Right lobe of liver (tissue), 6 donors: Measurements from ENCODE around the gene SRRM3. TPM values are rescaled to one million over a fixed set of nuclear protein-coding genes. Genes with fewer than 3 reads are reported as not detected.

ENCODE experiments used
- ATAC-seq, 4 donors: fragments of 200-7000 bp; cut with Tn5 transposase; one replicate each; pipeline ENCODE4 v1.9.1; 2020; ENCODE audit warnings: mild to moderate bottlenecking in 4 of 4, moderate library complexity in 4 of 4
- DNase-seq, 3 donors: peaks; one replicate each; pipeline ENCODE4 v3.0.0-alpha.2; 2020
- H3K27ac ChIP-seq, 3 donors: fragments of 200-600 bp; one replicate each; pipeline ENCODE4 v1.8.0; 2022
- H3K27me3 ChIP-seq, 2 donors: fragments of 200-600 bp; one replicate each; pipeline ENCODE4 v1.8.0; 2022
- H3K36me3 ChIP-seq, 4 donors: fragments of 200-600 bp; sonication (generic) in 1 of 4; one replicate each; pipeline versions ENCODE4 v1.5.1 to v1.8.0; 2017 to 2022; ENCODE audit warnings: control low read depth in 1 of 4
- H3K4me1 ChIP-seq, 4 donors: fragments of 200-600 bp; sonication (generic) in 1 of 4; one replicate each; pipeline versions ENCODE4 v1.5.1 to v1.8.0; 2017 to 2022; ENCODE audit warnings: control low read depth in 1 of 4
- H3K4me3 ChIP-seq, 3 donors: fragments of 200-600 bp; one replicate each; pipeline ENCODE4 v1.8.0; 2022
- H3K9me3 ChIP-seq, 4 donors: fragments of 200-600 bp; sonication (generic) in 1 of 4; one replicate each; pipeline versions ENCODE4 v1.5.1 to v1.8.0; 2017 to 2022; ENCODE audit warnings: control low read depth in 1 of 4
- POLR2A ChIP-seq: fragments of 450-650 bp; IDR thresholded peaks from one replicate; pipeline ENCODE4 v1.6.1; 2017; ENCODE audit warnings: antibody characterized with exemption, mild to moderate bottlenecking
- WGBS: methylation state at CpG from one replicate; pipeline ENCODE4 v1.1.6; 2018; ENCODE audit warnings: low coverage, low lambda C conversion rate; ENCODE audit not compliant: insufficient coverage; ENCODE audit errors: missing lambda C conversion rate; 5-methylcytosine and 5-hydroxymethylcytosine counted together
- intact Hi-C, 2 donors: fragments of 100-400 bp; cut with DNase I; formaldehyde crosslinking; loops; one replicate each; pipeline versions ENCODE4 v1.11.2 to v1.14.1; 2022
- total RNA-seq, 6 experiments: library from RNA; depleted of rRNA in 2 of 6; stranded (reverse); fragments of >200 nt in 2 of 6; fragmentation: NEBNext Ultra II Directional in 3 of 6; extraction: Animal tissue kit (Norgen Biotek cat#: 25700) in 3 of 6; gene quantifications; one replicate each; pipeline versions ENCODE4 v1.1.0 to v1.2.4, GENCODE V29; 2016 to 2023
- TF ChIP-seq, protein P1 (sequence below), 4 donors: fragments of 200-600 bp in 3 of 4; fragments of 450-650 bp in 1 of 4; IDR thresholded peaks; one replicate each; pipeline versions ENCODE4 v1.5.1 to v1.8.0; 2016 to 2022; ENCODE audit warnings: antibody characterized with exemption in 4 of 4, mild to moderate bottlenecking in 2 of 4
- donor health status: DM: no; HTN: yes; CAD: no.
- donor health status: DM: no; HTN: no; CAD: no.
- donor health status: DM: no; HTN: no; CAD: no.
- donor health status: DM: no; HTN: yes; CAD: no.
- donor health status: DM: no; HTN: yes; CAD: no.

The SRRM3 gene
- total RNA-seq, 6 experiments from 2014 or later = 0.14 to 0.37 (median 0.19) TPM; not detected in 2

DNA sequence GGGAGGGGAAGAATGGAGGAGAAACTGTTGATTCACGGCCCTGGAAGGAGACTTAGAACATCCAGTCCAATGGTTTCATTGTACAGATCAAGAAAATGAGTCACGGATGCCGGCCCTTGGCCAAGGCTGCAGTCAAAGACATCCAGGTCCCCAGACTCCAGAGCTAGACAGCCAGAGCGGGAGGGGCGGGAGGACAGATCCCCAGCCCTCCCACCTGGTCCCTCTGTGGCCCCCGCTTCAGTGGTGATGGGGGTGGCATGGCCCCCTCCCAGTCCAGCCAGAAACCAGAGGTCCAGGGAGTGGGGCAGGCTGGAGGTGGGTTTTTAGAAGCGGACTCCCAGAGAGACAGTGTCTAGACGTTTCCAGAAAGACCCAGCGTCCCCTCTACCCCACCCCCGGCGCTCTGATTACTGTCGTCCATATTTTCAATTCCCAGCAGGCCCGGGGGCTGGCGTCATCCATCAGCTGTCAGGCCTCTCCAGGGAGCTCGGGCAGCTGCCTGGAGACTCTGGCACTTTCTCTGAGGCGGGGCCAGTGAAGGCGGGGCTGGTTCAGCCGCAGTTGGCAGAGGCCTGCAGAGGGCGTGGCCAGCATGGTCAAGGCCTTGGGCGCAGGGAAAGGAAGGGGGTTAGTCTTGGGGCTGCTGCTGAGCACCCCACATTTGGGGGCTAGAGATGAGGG lies 92.8 kb downstream of the SRRM3 start:
- 15% methylated on average over 14 of the region's 20 CpGs for WGBS
- Histone ChIP-seq H3K36me3 (no peaks in the 10 kb centered on the region), H3K27ac (peak overlapping the region; percentile 91 to 95 (median 95)), H3K27me3 (no peaks in the 10 kb centered on the region), H3K4me1 (peaks cover 0 to 14% (median 6%) of the 10 kb centered on the region in 4 donors), H3K4me3 (peak overlapping the region in 1 of 3 donors; percentile 15), H3K9me3 (no peaks in the 10 kb centered on the region)
- ATAC-seq (peak; percentile 77 to 88 (median 83)), DNase-seq (peak; percentile 95 to 97 (median 95))
- TF ChIP-seq, protein P1, sequence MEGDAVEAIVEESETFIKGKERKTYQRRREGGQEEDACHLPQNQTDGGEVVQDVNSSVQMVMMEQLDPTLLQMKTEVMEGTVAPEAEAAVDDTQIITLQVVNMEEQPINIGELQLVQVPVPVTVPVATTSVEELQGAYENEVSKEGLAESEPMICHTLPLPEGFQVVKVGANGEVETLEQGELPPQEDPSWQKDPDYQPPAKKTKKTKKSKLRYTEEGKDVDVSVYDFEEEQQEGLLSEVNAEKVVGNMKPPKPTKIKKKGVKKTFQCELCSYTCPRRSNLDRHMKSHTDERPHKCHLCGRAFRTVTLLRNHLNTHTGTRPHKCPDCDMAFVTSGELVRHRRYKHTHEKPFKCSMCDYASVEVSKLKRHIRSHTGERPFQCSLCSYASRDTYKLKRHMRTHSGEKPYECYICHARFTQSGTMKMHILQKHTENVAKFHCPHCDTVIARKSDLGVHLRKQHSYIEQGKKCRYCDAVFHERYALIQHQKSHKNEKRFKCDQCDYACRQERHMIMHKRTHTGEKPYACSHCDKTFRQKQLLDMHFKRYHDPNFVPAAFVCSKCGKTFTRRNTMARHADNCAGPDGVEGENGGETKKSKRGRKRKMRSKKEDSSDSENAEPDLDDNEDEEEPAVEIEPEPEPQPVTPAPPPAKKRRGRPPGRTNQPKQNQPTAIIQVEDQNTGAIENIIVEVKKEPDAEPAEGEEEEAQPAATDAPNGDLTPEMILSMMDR (IDR thresholded peaks at IDR 0.05) = no peak
- TF ChIP-seq POLR2A = peak; percentile 29
- intact Hi-C loops = no loop called here

DNA sequence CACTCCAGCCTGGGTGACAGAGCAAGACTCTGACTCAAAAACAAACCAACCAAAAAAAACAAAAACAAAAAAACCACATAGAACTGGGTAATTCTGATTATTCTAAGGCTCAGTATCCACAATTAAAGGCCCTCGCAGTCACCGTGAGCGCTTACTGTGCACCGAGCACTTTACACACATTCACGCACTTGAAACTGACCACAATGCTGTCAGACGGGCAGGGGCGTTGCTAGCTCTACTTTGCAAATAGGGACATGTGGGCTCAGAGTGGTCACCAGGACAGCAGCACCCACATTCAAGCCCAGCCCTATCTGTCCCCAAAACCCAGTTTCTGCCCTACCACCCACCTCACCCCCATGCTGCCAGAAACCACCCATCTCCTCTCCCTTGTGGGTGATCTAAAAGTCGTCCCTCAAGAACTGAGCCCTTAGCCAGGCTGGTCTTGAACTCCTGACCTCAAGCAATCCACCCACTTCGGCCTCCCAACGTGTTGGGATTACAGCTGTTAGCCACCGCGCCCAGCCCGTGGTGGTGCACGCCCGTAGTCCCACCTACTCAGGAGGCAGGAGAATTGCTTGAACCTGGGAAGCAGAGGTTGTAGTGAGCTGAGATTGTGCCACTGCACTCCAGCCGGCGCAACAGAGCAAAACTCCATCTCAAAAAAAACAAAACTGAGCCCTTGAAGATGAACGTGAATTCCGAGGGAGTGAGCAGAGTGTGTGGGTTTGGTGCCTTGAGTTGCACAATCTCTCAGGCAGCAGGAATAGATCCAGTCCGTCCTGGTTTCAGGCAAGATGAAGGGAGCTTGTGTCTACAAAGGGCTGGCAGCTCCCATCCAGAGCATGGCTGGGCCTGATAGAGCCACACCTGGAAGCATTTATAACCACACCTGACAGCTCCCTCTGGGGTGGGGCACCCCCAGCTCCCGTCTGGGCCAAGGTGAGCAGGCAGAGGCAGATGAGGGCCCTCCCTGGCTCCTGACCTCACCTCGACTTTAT lies 95.3 kb downstream of the SRRM3 start:
- Histone ChIP-seq H3K9me3 (no peaks in the 10 kb centered on the region), H3K36me3 (no peaks in the 10 kb centered on the region), H3K27me3 (no peaks in the 10 kb centered on the region), H3K4me3 (no peak overlapping the region), H3K27ac (peak overlapping the region in 2 of 3 donors; percentile 47 to 58), H3K4me1 (peaks cover 0 to 14% (median 4%) of the 10 kb centered on the region in 4 donors)
- no peak for TF ChIP-seq POLR2A
- WGBS = 65% methylated on average over 14 of the region's 22 CpGs
- peak in 2 of 3 donors; percentile 71 to 74 for DNase-seq
- intact Hi-C loops = no loop called here
- peak; percentile 37 to 66 (median 55) for ATAC-seq

DNA sequence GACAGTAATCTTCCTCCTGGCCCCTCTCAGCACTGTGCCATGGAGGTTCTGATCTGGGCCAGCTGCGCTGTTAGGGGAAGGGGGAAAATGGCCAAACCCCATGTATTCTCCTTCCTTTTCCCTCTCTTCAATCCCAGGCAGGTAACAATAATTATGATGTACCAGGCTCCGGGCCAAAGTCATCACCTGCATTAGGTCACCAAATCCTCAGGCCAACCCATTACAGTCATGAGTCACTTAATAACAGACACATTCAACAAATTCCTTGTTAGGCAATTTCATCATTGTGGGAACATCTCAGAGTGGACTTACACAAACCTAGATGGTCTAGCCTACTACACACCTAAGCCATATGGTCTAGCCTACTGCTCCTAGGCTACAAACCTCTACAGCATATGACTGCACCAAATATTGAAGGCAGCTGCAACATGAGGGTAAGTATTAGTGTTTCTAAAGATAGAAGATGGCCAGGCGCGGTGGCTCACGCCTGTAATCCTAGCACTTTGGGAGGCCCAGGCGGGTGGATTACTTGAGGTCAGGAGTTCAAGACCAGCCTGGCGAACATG lies 98.6 kb downstream of the SRRM3 start:
- no peaks in the 10 kb centered on the region for H3K27me3 ChIP-seq
- no peaks in the 10 kb centered on the region for H3K9me3 ChIP-seq
- WGBS = 76% methylated on average over 4 of the region's 7 CpGs
- peaks cover 0 to 3% (median 0%) of the 10 kb centered on the region in 4 donors for H3K36me3 ChIP-seq
- no peak overlapping the region for H3K4me3 ChIP-seq
- TF ChIP-seq, protein P1 (IDR thresholded peaks at IDR 0.05) = no peak
- no peak for TF ChIP-seq POLR2A
- H3K4me1 ChIP-seq = peaks cover 0 to 16% (median 8%) of the 10 kb centered on the region in 4 donors
- ATAC-seq (peak in 1 of 4 donors; percentile 4), DNase-seq (no peak)
- peak overlapping the region in 1 of 3 donors; percentile 49 for H3K27ac ChIP-seq
- intact Hi-C loops = no loop called here

DNA sequence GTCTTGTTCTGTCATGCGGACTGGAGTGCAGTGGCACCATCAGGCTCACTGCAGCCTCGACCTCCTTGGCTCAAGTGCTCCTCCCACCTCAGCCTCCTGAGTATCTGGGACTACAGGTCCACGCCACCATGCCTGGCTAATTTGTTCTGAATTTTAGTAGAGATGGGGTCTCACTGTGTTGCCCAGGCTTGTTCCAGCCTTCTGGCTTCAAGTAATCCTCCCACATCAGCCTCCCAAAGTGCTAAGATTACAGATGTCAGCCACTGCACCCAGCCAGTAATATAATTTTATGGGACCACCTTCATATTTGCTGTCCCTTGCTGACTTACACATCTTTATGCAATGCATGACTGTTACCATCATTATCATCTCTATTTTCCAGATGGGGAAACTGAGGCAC lies 99.3 kb downstream of the SRRM3 start:
- no peak overlapping the region for H3K27ac ChIP-seq
- DNase-seq (no peak), ATAC-seq (no peak)
- 96% methylated on average over 3 of the region's 3 CpGs for WGBS
- peaks cover 0 to 21% (median 10%) of the 10 kb centered on the region in 4 donors for H3K4me1 ChIP-seq
- no peaks in the 10 kb centered on the region for H3K27me3 ChIP-seq
- H3K36me3 ChIP-seq = peaks cover 0 to 3% (median 0%) of the 10 kb centered on the region in 4 donors
- TF ChIP-seq POLR2A = no peak
- TF ChIP-seq, protein P1 (IDR thresholded peaks at IDR 0.05) = no peak
- H3K4me3 ChIP-seq = no peak overlapping the region
- intact Hi-C loops = no loop called here
- H3K9me3 ChIP-seq = no peaks in the 10 kb centered on the region
